ENCODE measurements around the gene ARCN1. TPM values are rescaled to one million over a fixed set of nuclear protein-coding genes. Genes with fewer than 3 reads are reported as not detected.

Gene ARCN1
- total and polyA plus RNA-seq, 3 donors from 2014 or later, result 107 to 128 (median 107) TPM

DNA sequence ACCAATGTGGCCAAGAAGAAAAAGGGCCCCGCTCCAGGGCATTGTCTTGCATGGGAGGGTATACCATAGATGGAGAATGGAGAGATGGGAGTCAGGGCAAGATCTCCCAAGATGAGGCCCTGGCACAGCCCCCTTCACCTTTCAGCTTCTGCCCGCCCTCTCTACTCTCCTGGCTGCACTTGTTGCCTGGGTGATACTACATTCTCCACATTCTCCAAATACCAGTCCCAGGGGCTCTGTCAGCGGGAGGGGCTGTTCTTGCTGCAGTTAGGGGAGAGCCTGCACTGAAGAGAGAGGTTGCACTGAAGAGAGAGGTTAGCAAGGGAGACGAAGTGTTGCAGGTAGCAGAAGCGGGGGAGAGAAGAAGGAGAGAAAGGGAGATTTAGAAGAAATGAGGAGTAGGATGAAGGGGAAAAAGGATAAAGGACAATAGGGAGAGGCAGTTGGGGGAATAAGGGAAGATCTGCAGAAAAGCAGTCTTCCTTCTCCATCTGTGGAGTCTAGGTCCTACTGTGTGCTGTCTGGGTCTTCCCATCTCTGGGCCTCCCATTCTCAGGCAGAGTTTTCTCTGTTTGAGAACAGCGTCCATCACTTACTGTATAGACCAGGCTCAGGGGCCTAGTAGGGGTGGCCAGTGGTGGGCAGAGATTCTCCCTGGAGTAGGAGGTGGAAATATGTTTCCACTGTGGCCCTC is 43.2 kb downstream of the ARCN1 start:
- H3K4me1 ChIP-seq, result peaks cover 35% of the 10 kb centered on the region
- intact Hi-C loops (cut with DNase I; ENCODE audit: low total_unique reads), result no loop called here
- H3K36me3 ChIP-seq (ENCODE audit: low read depth, missing control alignments), result no peaks in the 10 kb centered on the region
- no peak for DNase-seq
- 67 to 73% methylated on average over 6 of the region's 6 CpGs for WGBS, 2 donors
- no peak for TF ChIP-seq POLR2A (IDR thresholded peaks at IDR 0.05)
- TF ChIP-seq, protein P1, sequence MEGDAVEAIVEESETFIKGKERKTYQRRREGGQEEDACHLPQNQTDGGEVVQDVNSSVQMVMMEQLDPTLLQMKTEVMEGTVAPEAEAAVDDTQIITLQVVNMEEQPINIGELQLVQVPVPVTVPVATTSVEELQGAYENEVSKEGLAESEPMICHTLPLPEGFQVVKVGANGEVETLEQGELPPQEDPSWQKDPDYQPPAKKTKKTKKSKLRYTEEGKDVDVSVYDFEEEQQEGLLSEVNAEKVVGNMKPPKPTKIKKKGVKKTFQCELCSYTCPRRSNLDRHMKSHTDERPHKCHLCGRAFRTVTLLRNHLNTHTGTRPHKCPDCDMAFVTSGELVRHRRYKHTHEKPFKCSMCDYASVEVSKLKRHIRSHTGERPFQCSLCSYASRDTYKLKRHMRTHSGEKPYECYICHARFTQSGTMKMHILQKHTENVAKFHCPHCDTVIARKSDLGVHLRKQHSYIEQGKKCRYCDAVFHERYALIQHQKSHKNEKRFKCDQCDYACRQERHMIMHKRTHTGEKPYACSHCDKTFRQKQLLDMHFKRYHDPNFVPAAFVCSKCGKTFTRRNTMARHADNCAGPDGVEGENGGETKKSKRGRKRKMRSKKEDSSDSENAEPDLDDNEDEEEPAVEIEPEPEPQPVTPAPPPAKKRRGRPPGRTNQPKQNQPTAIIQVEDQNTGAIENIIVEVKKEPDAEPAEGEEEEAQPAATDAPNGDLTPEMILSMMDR (IDR thresholded peaks at IDR 0.05), result no peak
- H3K9me3 ChIP-seq, result no peaks in the 10 kb centered on the region
- no peak overlapping the region for H3K27ac ChIP-seq
- H3K4me3 ChIP-seq, result no peak overlapping the region
- no peaks in the 10 kb centered on the region for H3K27me3 ChIP-seq

GRCh38 chr11:118615976-118616371 is 43.8 kb downstream of the ARCN1 start:
- Histone ChIP-seq H3K4me3 (no peak overlapping the region), H3K27ac (no peak overlapping the region), H3K27me3 (no peaks in the 10 kb centered on the region), H3K4me1 (peaks cover 35% of the 10 kb centered on the region), H3K36me3 (ENCODE audit: low read depth, missing control alignments) (no peaks in the 10 kb centered on the region), H3K9me3 (no peaks in the 10 kb centered on the region)
- no peak for DNase-seq
- intact Hi-C loops (cut with DNase I; ENCODE audit: low total_unique reads), result no loop called here
- no peak for TF ChIP-seq POLR2A (IDR thresholded peaks at IDR 0.05)
- TF ChIP-seq, protein P1 (IDR thresholded peaks at IDR 0.05), result no peak
- 86 to 87% methylated on average over 3 to 5 of the region's 5 CpGs for WGBS, 2 donors

DNA sequence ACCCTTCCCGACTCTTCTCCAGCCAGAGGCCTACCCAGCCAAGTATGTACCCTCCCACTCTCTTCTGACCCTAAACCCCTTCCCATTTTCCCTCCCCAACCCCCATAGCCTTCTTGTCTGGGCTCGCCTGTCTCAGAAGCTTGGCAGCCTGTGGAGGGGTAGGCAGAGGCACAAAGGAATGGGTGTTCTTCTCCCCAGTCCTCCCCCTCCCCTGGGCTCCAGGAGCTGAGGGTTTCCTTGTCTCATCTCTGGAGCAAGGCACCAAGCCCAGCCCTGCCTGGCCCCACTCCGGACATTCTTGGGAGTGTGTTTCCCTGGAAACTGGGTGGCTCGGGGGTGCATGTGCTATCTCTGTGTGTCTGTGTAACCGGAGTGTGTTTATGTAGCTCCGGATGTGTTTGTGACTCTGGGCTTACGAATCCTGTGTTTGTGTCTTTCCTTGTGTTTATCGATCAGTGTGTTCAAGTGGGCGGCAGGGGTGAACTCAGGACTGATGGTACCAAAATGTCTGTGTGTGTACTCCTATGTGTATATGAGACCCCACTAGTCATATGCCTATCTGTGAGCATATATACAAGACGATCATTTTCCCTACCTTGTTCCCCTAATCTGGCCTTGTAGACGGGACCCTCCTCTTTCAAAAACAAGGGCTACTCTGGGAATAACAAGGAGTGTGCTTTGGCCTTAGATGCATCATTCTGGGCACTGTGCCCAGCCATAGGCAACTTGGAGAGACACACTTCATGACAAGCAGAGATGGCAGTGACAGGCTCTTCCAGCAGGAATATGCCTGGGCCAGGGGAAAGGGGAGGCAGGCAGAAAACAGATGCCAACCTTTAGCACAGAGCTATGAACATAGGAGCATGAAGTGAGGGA is 46.1 kb downstream of the ARCN1 start:
- 34 to 41% methylated on average over 10 to 11 of the region's 11 CpGs for WGBS, 2 donors
- peaks cover 52% of the 10 kb centered on the region for H3K4me1 ChIP-seq

DNA sequence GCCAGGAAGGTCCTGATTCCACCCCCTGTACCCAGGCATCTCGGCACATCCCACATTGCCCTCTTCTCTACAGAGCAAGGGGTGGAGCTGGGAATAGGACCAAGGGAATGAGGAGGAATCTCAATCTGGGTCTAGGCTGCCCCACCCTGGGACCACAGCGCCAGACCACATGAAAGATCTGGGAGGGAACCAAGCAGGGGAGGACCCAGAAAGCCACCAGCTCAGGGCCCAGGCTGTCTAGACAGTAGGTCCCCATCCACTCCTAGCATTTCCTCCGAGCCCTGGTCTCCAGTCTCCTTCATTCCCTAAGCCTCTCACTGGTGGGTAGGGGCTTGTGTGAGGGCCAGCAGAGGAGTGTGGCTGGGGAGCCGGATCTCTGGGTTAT is 46.8 kb downstream of the ARCN1 start:
- Histone ChIP-seq H3K27ac (peak overlapping the region; percentile 15 to 69), H3K36me3 (ENCODE audit: low read depth, missing control alignments) (no peaks in the 10 kb centered on the region), H3K4me3 (no peak overlapping the region), H3K27me3 (no peaks in the 10 kb centered on the region), H3K9me3 (no peaks in the 10 kb centered on the region), H3K4me1 (peaks cover 52% of the 10 kb centered on the region)
- whole genome bisulfite sequencing, 2 donors, result 19% methylated on average over 4 of the region's 4 CpGs
- intact Hi-C loops (cut with DNase I; ENCODE audit: low total_unique reads), result no loop called here
- DNase-seq, result peak; percentile 66
- TF ChIP-seq, protein P1 (IDR thresholded peaks at IDR 0.05), result no peak
- TF ChIP-seq POLR2A (IDR thresholded peaks at IDR 0.05), result no peak

More for the DNA sequence above, 46.1 kb downstream of the ARCN1 start:
- Histone ChIP-seq H3K27me3 (no peaks in the 10 kb centered on the region), H3K27ac (peak overlapping the region; percentile 15 to 69), H3K9me3 (no peaks in the 10 kb centered on the region), H3K4me3 (no peak overlapping the region), H3K36me3 (ENCODE audit: low read depth, missing control alignments) (no peaks in the 10 kb centered on the region)
- DNase-seq, result peak; percentile 78
- intact Hi-C loops (cut with DNase I; ENCODE audit: low total_unique reads), result no loop called here
- TF ChIP-seq POLR2A (IDR thresholded peaks at IDR 0.05), result no peak
- TF ChIP-seq, protein P1 (IDR thresholded peaks at IDR 0.05), result no peak

All from testis (tissue), 3 donors.